Astrocyte (in vitro differentiated cells and primary cell): ENCODE data around the gene LMAN2L. TPM values are rescaled to one million over a fixed set of nuclear protein-coding genes. Genes with fewer than 3 reads are reported as not detected.
A peak's percentile ranks its signal among the peaks of the same experiment; 100 is the strongest.

ENCODE experiments used
- DNase-seq: peaks from one replicate; pipeline ENCODE4 v3.0.0-alpha.2; 2010; ENCODE audit warnings: low read depth
- FAIRE-seq: peaks from 2 replicates; lab custom pipeline; 2011; peaks lifted over from hg19 to GRCh38; lab: Jason Lieb, UNC
- H2AFZ ChIP-seq: 2 replicates; pipeline ENCODE4 v1.6.0; 2012; ENCODE audit warnings: low read depth, low read length, inconsistent platforms
- H3K27ac ChIP-seq: 2 replicates; pipeline ENCODE4 v1.5.1; 2011; ENCODE audit warnings: low read depth, low read length, inconsistent platforms
- H3K27me3 ChIP-seq: 2 replicates; pipeline ENCODE4 v1.6.0; 2011; ENCODE audit warnings: low read length, inconsistent platforms; ENCODE audit not compliant: insufficient read depth
- H3K36me3 ChIP-seq: 2 replicates; pipeline ENCODE4 v1.5.1; 2011; ENCODE audit warnings: low read length, inconsistent platforms; ENCODE audit not compliant: insufficient read depth
- H3K4me1 ChIP-seq: 2 replicates; pipeline ENCODE4 v1.5.1; 2011; ENCODE audit warnings: low read length, inconsistent platforms; ENCODE audit not compliant: insufficient read depth
- H3K4me2 ChIP-seq: 2 replicates; pipeline ENCODE4 v1.6.0; 2012; ENCODE audit warnings: low read length, inconsistent platforms
- H3K4me3 ChIP-seq: 2 replicates; pipeline ENCODE4 v1.5.1; 2011; ENCODE audit warnings: low read depth, mild to moderate bottlenecking, low read length, inconsistent platforms; ENCODE audit not compliant: insufficient read depth
- H3K79me2 ChIP-seq: 2 replicates; pipeline ENCODE4 v1.6.0; 2012; ENCODE audit warnings: mild to moderate bottlenecking, low read length, inconsistent platforms; ENCODE audit not compliant: insufficient read depth
- H3K9ac ChIP-seq: 2 replicates; pipeline ENCODE4 v1.6.0; 2012; ENCODE audit warnings: mild to moderate bottlenecking, low read length, inconsistent platforms
- H3K9me3 ChIP-seq: 2 replicates; pipeline ENCODE4 v1.5.1; 2012; ENCODE audit warnings: low read depth, mild to moderate bottlenecking, low read length, inconsistent platforms; ENCODE audit not compliant: insufficient read depth
- H4K20me1 ChIP-seq: 2 replicates; pipeline ENCODE4 v1.6.0; 2012; ENCODE audit warnings: low read length, inconsistent platforms; ENCODE audit not compliant: insufficient read depth
- H3K27ac Mint-ChIP-seq: one replicate; pipeline ENCODE4 v1.8.0; 2021; ENCODE audit warnings: mild to moderate bottlenecking, mixed read lengths; ENCODE audit not compliant: unreplicated experiment
- H3K27me3 Mint-ChIP-seq: one replicate; pipeline ENCODE4 v1.8.0; 2021; ENCODE audit warnings: low read depth, mixed read lengths; ENCODE audit not compliant: unreplicated experiment
- H3K36me3 Mint-ChIP-seq: one replicate; pipeline ENCODE4 v1.8.0; 2021; ENCODE audit warnings: low read depth, mixed read lengths; ENCODE audit not compliant: unreplicated experiment
- H3K4me1 Mint-ChIP-seq: one replicate; pipeline ENCODE4 v1.8.0; 2021; ENCODE audit warnings: low read depth, mixed read lengths; ENCODE audit not compliant: unreplicated experiment
- H3K4me3 Mint-ChIP-seq: one replicate; pipeline ENCODE4 v1.8.0; 2021; ENCODE audit warnings: mild to moderate bottlenecking, moderate library complexity, mixed read lengths; ENCODE audit not compliant: unreplicated experiment
- H3K9me3 Mint-ChIP-seq: one replicate; pipeline ENCODE4 v1.8.0; 2021; ENCODE audit warnings: mild to moderate bottlenecking, mixed read lengths; ENCODE audit not compliant: unreplicated experiment
- CTCF ChIP-seq: IDR thresholded peaks from 2 replicates; pipeline ENCODE4 v1.5.1; 2011; ENCODE audit warnings: low read depth, mild to moderate bottlenecking, inconsistent platforms, low read length, moderate library complexity; ENCODE audit not compliant: insufficient read depth
- EZH2 ChIP-seq: IDR thresholded peaks from 2 replicates; pipeline ENCODE4 v1.6.1; 2012; ENCODE audit warnings: mild to moderate bottlenecking, low read length, inconsistent platforms; ENCODE audit not compliant: insufficient read depth
- total RNA-seq: library from RNA; stranded (reverse); gene quantifications from 2 replicates; pipeline ENCODE4 v1.2.1, GENCODE V29; 2021

Gene LMAN2L
- total RNA-seq, 1 donor from 2014 or later = 19.8 TPM

GRCh38 chr2:96747061-96747617, 7.3 kb upstream of the LMAN2L start:
- H3K4me2 ChIP-seq = no peak overlapping the region
- Mint-ChIP-seq H3K4me3 (no peak overlapping the region), H3K4me1 (no peaks in the 10 kb centered on the region), H3K36me3 (no peaks in the 10 kb centered on the region), H3K27me3 (peaks cover 27% of the 10 kb centered on the region), H3K9me3 (peaks cover 6% of the 10 kb centered on the region), H3K27ac (peak overlapping the region; percentile 38)
- peaks cover 5% of the 10 kb centered on the region for H3K27me3 ChIP-seq
- FAIRE-seq = no peak
- no peaks in the 10 kb centered on the region for H4K20me1 ChIP-seq
- H3K4me3 ChIP-seq = no peak overlapping the region
- H3K4me1 ChIP-seq = no peaks in the 10 kb centered on the region
- TF ChIP-seq CTCF (no peak), EZH2 (no peak)
- no peaks in the 10 kb centered on the region for H3K36me3 ChIP-seq
- H3K9ac ChIP-seq = no peak overlapping the region
- H3K79me2 ChIP-seq = no peaks in the 10 kb centered on the region
- no peak overlapping the region for H3K27ac ChIP-seq
- no peak for DNase-seq
- H2AFZ ChIP-seq = no peak overlapping the region
- no peaks in the 10 kb centered on the region for H3K9me3 ChIP-seq

- TF ChIP-seq CTCF = no peak
- TF ChIP-seq EZH2 = no peak
- Histone ChIP-seq H3K27me3 (no peaks in the 10 kb centered on the region), H3K79me2 (peaks cover 22% of the 10 kb centered on the region), H2AFZ (peak overlapping the region; percentile 86), H3K9me3 (no peaks in the 10 kb centered on the region), H3K4me1 (peaks cover 11% of the 10 kb centered on the region), H3K27ac (peak overlapping the region; percentile 51), H3K4me3 (peak overlapping the region; percentile 79), H3K4me2 (peak overlapping the region; percentile 86), H3K36me3 (peaks cover 8% of the 10 kb centered on the region), H4K20me1 (peaks cover 10% of the 10 kb centered on the region), H3K9ac (peak overlapping the region; percentile 86)
- Mint-ChIP-seq H3K9me3 (no peaks in the 10 kb centered on the region), H3K4me1 (peaks cover 12% of the 10 kb centered on the region), H3K4me3 (peak overlapping the region; percentile 97), H3K36me3 (peaks cover 7% of the 10 kb centered on the region), H3K27me3 (no peaks in the 10 kb centered on the region), H3K27ac (peak overlapping the region; percentile 93)
- no peak for DNase-seq
- FAIRE-seq = no peak
Measured at GRCh38 chr2:96739076-96739632, 710 bp downstream of the LMAN2L start.

GRCh38 chr2:96737831-96738230, 2.0 kb downstream of the LMAN2L start:
- Mint-ChIP-seq H3K27ac (no peak overlapping the region), H3K27me3 (no peaks in the 10 kb centered on the region), H3K4me1 (peaks cover 12% of the 10 kb centered on the region), H3K9me3 (no peaks in the 10 kb centered on the region), H3K4me3 (no peak overlapping the region), H3K36me3 (peaks cover 11% of the 10 kb centered on the region)
- no peak overlapping the region for H2AFZ ChIP-seq
- no peak overlapping the region for H3K4me3 ChIP-seq
- no peak for DNase-seq
- H3K9ac ChIP-seq = no peak overlapping the region
- no peak for TF ChIP-seq EZH2
- TF ChIP-seq CTCF = no peak
- H3K9me3 ChIP-seq = no peaks in the 10 kb centered on the region
- no peak for FAIRE-seq
- no peaks in the 10 kb centered on the region for H3K27me3 ChIP-seq
- peaks cover 11% of the 10 kb centered on the region for H3K4me1 ChIP-seq
- no peak overlapping the region for H3K27ac ChIP-seq
- H3K36me3 ChIP-seq = peaks cover 20% of the 10 kb centered on the region
- H3K4me2 ChIP-seq = no peak overlapping the region
- peaks cover 22% of the 10 kb centered on the region for H3K79me2 ChIP-seq
- H4K20me1 ChIP-seq = peaks cover 10% of the 10 kb centered on the region
